ENCODE data around the gene ACOT13. TPM values are rescaled to one million over a fixed set of nuclear protein-coding genes. Genes with fewer than 3 reads are reported as not detected.
"Not testable (repeated sequence)": the region's sequence is repeated elsewhere in the genome, so short reads cannot be mapped to it uniquely, and the experiment has no call there.

ACOT13 gene
- polyA plus RNA-seq, 4 donors, result 10.5 to 26.9 (median 16.2) TPM

GRCh38 chr6:24664046-24664987 is 2.6 kb upstream of the ACOT13 start:
- DNase-seq (peak; percentile 73 to 77), FAIRE-seq (no peak)
- H3K27ac ChIP-seq (ENCODE audit: low read depth in 1 of 3, low read length in 2 of 3), result peak overlapping the region in 2 of 3 donors; percentile 94 to 100
- H3K27me3 ChIP-seq (ENCODE audit: control insufficient read depth in 3 of 3, insufficient read depth in 3 of 3, low read length in 3 of 3), result no peaks in the 10 kb centered on the region
- peaks cover 0 to 13% (median 4%) of the 10 kb centered on the region in 3 donors for H3K36me3 ChIP-seq (ENCODE audit: control insufficient read depth in 3 of 3, insufficient read depth in 2 of 3, low read depth in 1 of 3, low read length in 3 of 3)
- H3K9me3 ChIP-seq (ENCODE audit: control insufficient read depth in 2 of 2, insufficient read depth in 1 of 2, low read depth in 1 of 2, low read length in 1 of 2), result peaks cover 0 to 15% of the 10 kb centered on the region in 2 donors
- H3K4me1 ChIP-seq (ENCODE audit: control insufficient read depth in 3 of 3, insufficient read depth in 2 of 3, low read depth in 1 of 3, low read length in 2 of 3), result peaks cover 4 to 31% (median 8%) of the 10 kb centered on the region in 3 donors
- peak overlapping the region in 2 of 3 donors; percentile 84 to 99 for H3K4me3 ChIP-seq (ENCODE audit: low read depth in 1 of 3, low read length in 3 of 3)
- WGBS, 3 donors, result 32 to 67% (median 56%) methylated on average over 7 of the region's 7 CpGs

GRCh38 chr6:24666097-24666640 is 708 bp upstream of the ACOT13 start:
- whole genome bisulfite sequencing, 3 donors, result 0% methylated on average over 26 of the region's 26 CpGs
- Histone ChIP-seq H3K9me3 (ENCODE audit: control insufficient read depth in 2 of 2, insufficient read depth in 1 of 2, low read depth in 1 of 2, low read length in 1 of 2) (peaks cover 0 to 18% of the 10 kb centered on the region in 2 donors), H3K36me3 (ENCODE audit: control insufficient read depth in 3 of 3, insufficient read depth in 2 of 3, low read depth in 1 of 3, low read length in 3 of 3) (peaks cover 0 to 13% (median 2%) of the 10 kb centered on the region in 3 donors), H3K27ac (ENCODE audit: low read depth in 1 of 3, low read length in 2 of 3) (peak overlapping the region; percentile 94 to 100 (median 97)), H3K27me3 (ENCODE audit: control insufficient read depth in 3 of 3, insufficient read depth in 3 of 3, low read length in 3 of 3) (no peaks in the 10 kb centered on the region), H3K4me1 (ENCODE audit: control insufficient read depth in 3 of 3, insufficient read depth in 2 of 3, low read depth in 1 of 3, low read length in 2 of 3) (peaks cover 4 to 27% (median 8%) of the 10 kb centered on the region in 3 donors), H3K4me3 (ENCODE audit: low read depth in 1 of 3, low read length in 3 of 3) (peak overlapping the region; percentile 84 to 99 (median 91))
- DNase-seq, result no peak
- no peak for FAIRE-seq

- peak; percentile 94 to 97 for DNase-seq
- peaks cover 4 to 18% (median 8%) of the 10 kb centered on the region in 3 donors for H3K4me1 ChIP-seq (ENCODE audit: control insufficient read depth in 3 of 3, insufficient read depth in 2 of 3, low read depth in 1 of 3, low read length in 2 of 3)
These were observed 514 bp downstream of the ACOT13 start for GRCh38 chr6:24667378-24667803.

GRCh38 chr6:24668066-24668996 is 1.5 kb downstream of the ACOT13 start:
- peak overlapping the region; percentile 87 to 100 (median 97) for H3K27ac ChIP-seq (ENCODE audit: low read depth in 1 of 3, low read length in 2 of 3)
- not testable (repeated sequence) for H3K36me3 ChIP-seq (ENCODE audit: control insufficient read depth in 3 of 3, insufficient read depth in 2 of 3, low read depth in 1 of 3, low read length in 3 of 3); H3K27me3 ChIP-seq (ENCODE audit: control insufficient read depth in 3 of 3, insufficient read depth in 3 of 3, low read length in 3 of 3); FAIRE-seq
- peaks cover 4 to 19% (median 8%) of the 10 kb centered on the region in 3 donors for H3K4me1 ChIP-seq (ENCODE audit: control insufficient read depth in 3 of 3, insufficient read depth in 2 of 3, low read depth in 1 of 3, low read length in 2 of 3)
- H3K4me3 ChIP-seq (ENCODE audit: low read depth in 1 of 3, low read length in 3 of 3), result peak overlapping the region in 2 of 3 donors; percentile 84 to 99
- peaks cover 0 to 24% of the 10 kb centered on the region in 2 donors for H3K9me3 ChIP-seq (ENCODE audit: control insufficient read depth in 2 of 2, insufficient read depth in 1 of 2, low read depth in 1 of 2, low read length in 1 of 2)
- 69 to 91% (median 81%) methylated on average over 18 of the region's 18 CpGs for WGBS, 3 donors
- peak in 1 of 2 donors; percentile 47 for DNase-seq

More at GRCh38 chr6:24667378-24667803, 514 bp downstream of the ACOT13 start:
- peaks cover 0 to 20% of the 10 kb centered on the region in 2 donors for H3K9me3 ChIP-seq (ENCODE audit: control insufficient read depth in 2 of 2, insufficient read depth in 1 of 2, low read depth in 1 of 2, low read length in 1 of 2)
- peaks cover 0 to 9% (median 2%) of the 10 kb centered on the region in 3 donors for H3K36me3 ChIP-seq (ENCODE audit: control insufficient read depth in 3 of 3, insufficient read depth in 2 of 3, low read depth in 1 of 3, low read length in 3 of 3)
- no peaks in the 10 kb centered on the region for H3K27me3 ChIP-seq (ENCODE audit: control insufficient read depth in 3 of 3, insufficient read depth in 3 of 3, low read length in 3 of 3)
- WGBS, 3 donors, result 1 to 2% (median 2%) methylated on average over 9 of the region's 9 CpGs
- H3K4me3 ChIP-seq (ENCODE audit: low read depth in 1 of 3, low read length in 3 of 3), result peak overlapping the region; percentile 84 to 99 (median 91)
- FAIRE-seq, result no peak
- peak overlapping the region; percentile 94 to 100 (median 97) for H3K27ac ChIP-seq (ENCODE audit: low read depth in 1 of 3, low read length in 2 of 3)

GRCh38 chr6:24668997-24669361 is 2.1 kb downstream of the ACOT13 start:
- H3K27ac ChIP-seq (ENCODE audit: low read depth in 1 of 3, low read length in 2 of 3), result peak overlapping the region in 1 of 3 donors; percentile 100

GRCh38 chr6:24670492-24670891 is 3.6 kb downstream of the ACOT13 start:
- not testable (repeated sequence) for H3K36me3 ChIP-seq (ENCODE audit: control insufficient read depth in 3 of 3, insufficient read depth in 2 of 3, low read depth in 1 of 3, low read length in 3 of 3); H3K4me3 ChIP-seq (ENCODE audit: low read depth in 1 of 3, low read length in 3 of 3); H3K27me3 ChIP-seq (ENCODE audit: control insufficient read depth in 3 of 3, insufficient read depth in 3 of 3, low read length in 3 of 3); FAIRE-seq; DNase-seq
- Histone ChIP-seq H3K27ac (ENCODE audit: low read depth in 1 of 3, low read length in 2 of 3) (peak overlapping the region in 1 of 3 donors; percentile 39), H3K9me3 (ENCODE audit: control insufficient read depth in 2 of 2, insufficient read depth in 1 of 2, low read depth in 1 of 2, low read length in 1 of 2) (peaks cover 1 to 35% of the 10 kb centered on the region in 2 donors), H3K4me1 (ENCODE audit: control insufficient read depth in 3 of 3, insufficient read depth in 2 of 3, low read depth in 1 of 3, low read length in 2 of 3) (peaks cover 0 to 20% (median 4%) of the 10 kb centered on the region in 3 donors)

More at GRCh38 chr6:24668997-24669361, 2.1 kb downstream of the ACOT13 start:
- H3K36me3 ChIP-seq (ENCODE audit: control insufficient read depth in 3 of 3, insufficient read depth in 2 of 3, low read depth in 1 of 3, low read length in 3 of 3), result peaks cover 0 to 7% (median under 1%) of the 10 kb centered on the region in 3 donors
- H3K27me3 ChIP-seq (ENCODE audit: control insufficient read depth in 3 of 3, insufficient read depth in 3 of 3, low read length in 3 of 3), result no peaks in the 10 kb centered on the region
- WGBS, 3 donors, result 91 to 97% (median 97%) methylated on average over 9 of the region's 9 CpGs
- FAIRE-seq (no peak), DNase-seq (no peak)
- peaks cover 0 to 27% of the 10 kb centered on the region in 2 donors for H3K9me3 ChIP-seq (ENCODE audit: control insufficient read depth in 2 of 2, insufficient read depth in 1 of 2, low read depth in 1 of 2, low read length in 1 of 2)
- no peak overlapping the region for H3K4me3 ChIP-seq (ENCODE audit: low read depth in 1 of 3, low read length in 3 of 3)
- H3K4me1 ChIP-seq (ENCODE audit: control insufficient read depth in 3 of 3, insufficient read depth in 2 of 3, low read depth in 1 of 3, low read length in 2 of 3), result peaks cover 4 to 20% (median 8%) of the 10 kb centered on the region in 3 donors

- DNase-seq; H3K4me3 ChIP-seq (ENCODE audit: low read depth in 1 of 3, low read length in 3 of 3); H3K36me3 ChIP-seq (ENCODE audit: control insufficient read depth in 3 of 3, insufficient read depth in 2 of 3, low read depth in 1 of 3, low read length in 3 of 3); FAIRE-seq; H3K27me3 ChIP-seq (ENCODE audit: control insufficient read depth in 3 of 3, insufficient read depth in 3 of 3, low read length in 3 of 3): not testable (repeated sequence)
- WGBS, 3 donors, result 90 to 91% (median 90%) methylated on average over 4 of the region's 4 CpGs
- H3K9me3 ChIP-seq (ENCODE audit: control insufficient read depth in 2 of 2, insufficient read depth in 1 of 2, low read depth in 1 of 2, low read length in 1 of 2), result peaks cover 1 to 35% of the 10 kb centered on the region in 2 donors
- H3K27ac ChIP-seq (ENCODE audit: low read depth in 1 of 3, low read length in 2 of 3), result peak overlapping the region in 1 of 3 donors; percentile 39
- peaks cover 0 to 20% (median 4%) of the 10 kb centered on the region in 3 donors for H3K4me1 ChIP-seq (ENCODE audit: control insufficient read depth in 3 of 3, insufficient read depth in 2 of 3, low read depth in 1 of 3, low read length in 2 of 3)
These were observed 4.2 kb downstream of the ACOT13 start for GRCh38 chr6:24671077-24671476.
